Tibial artery (tissue), 4 donors: ENCODE measurements around the gene NTN1.

Experiments used
- DNase-seq, 2 donors: peaks; one replicate each; pipeline ENCODE4 v3.0.0-alpha.2; 2019
- H3K27ac ChIP-seq, 2 donors: fragments of 200-600 bp; sonication (generic) in 1 of 2; 1 replicate in 1 of 2; 2 replicates in 1 of 2; pipeline ENCODE4 v1.5.1; 2018 to 2019; ENCODE audit warnings: mild to moderate bottlenecking in 1 of 2
- H3K27me3 ChIP-seq, 2 donors: fragments of 200-600 bp; sonication (generic) in 1 of 2; one replicate each; pipeline versions ENCODE4 v1.5.1 to v1.6.0; 2016 to 2019
- H3K36me3 ChIP-seq, 3 donors: fragments of 200-600 bp; sonication (generic) in 2 of 3; one replicate each; pipeline ENCODE4 v1.5.1; 2016 to 2019; ENCODE audit warnings: mild to moderate bottlenecking in 2 of 3
- H3K4me1 ChIP-seq, 4 donors: fragments of 200-600 bp; sonication (generic) in 2 of 4; 1 replicate in 3 of 4; 2 replicates in 1 of 4; pipeline ENCODE4 v1.5.1; 2016 to 2019
- H3K4me3 ChIP-seq, 2 donors: fragments of 200-600 bp; sonication (generic) in 1 of 2; 1 replicate in 1 of 2; 2 replicates in 1 of 2; pipeline ENCODE4 v1.5.1; 2018 to 2019; ENCODE audit warnings: mild to moderate bottlenecking in 2 of 2
- H3K9me3 ChIP-seq, 3 donors: fragments of 200-600 bp; sonication (generic) in 1 of 3; one replicate each; pipeline ENCODE4 v1.5.1; 2016 to 2019
- intact Hi-C: fragments of 100-400 bp; cut with DNase I; formaldehyde crosslinking; loops from one replicate; pipeline ENCODE4 v1.15.0; 2023; ENCODE audit warnings: low total_unique reads
- TF ChIP-seq, protein P1 (sequence below), 2 experiments: fragments of 200-600 bp in 1 of 2; fragments of 450-650 bp in 1 of 2; IDR thresholded peaks; one replicate each; pipeline ENCODE4 v1.5.1; 2017 to 2019; ENCODE audit warnings: antibody characterized with exemption in 2 of 2, mild to moderate bottlenecking in 1 of 2, moderate library complexity in 1 of 2

Gene NTN1

DNA sequence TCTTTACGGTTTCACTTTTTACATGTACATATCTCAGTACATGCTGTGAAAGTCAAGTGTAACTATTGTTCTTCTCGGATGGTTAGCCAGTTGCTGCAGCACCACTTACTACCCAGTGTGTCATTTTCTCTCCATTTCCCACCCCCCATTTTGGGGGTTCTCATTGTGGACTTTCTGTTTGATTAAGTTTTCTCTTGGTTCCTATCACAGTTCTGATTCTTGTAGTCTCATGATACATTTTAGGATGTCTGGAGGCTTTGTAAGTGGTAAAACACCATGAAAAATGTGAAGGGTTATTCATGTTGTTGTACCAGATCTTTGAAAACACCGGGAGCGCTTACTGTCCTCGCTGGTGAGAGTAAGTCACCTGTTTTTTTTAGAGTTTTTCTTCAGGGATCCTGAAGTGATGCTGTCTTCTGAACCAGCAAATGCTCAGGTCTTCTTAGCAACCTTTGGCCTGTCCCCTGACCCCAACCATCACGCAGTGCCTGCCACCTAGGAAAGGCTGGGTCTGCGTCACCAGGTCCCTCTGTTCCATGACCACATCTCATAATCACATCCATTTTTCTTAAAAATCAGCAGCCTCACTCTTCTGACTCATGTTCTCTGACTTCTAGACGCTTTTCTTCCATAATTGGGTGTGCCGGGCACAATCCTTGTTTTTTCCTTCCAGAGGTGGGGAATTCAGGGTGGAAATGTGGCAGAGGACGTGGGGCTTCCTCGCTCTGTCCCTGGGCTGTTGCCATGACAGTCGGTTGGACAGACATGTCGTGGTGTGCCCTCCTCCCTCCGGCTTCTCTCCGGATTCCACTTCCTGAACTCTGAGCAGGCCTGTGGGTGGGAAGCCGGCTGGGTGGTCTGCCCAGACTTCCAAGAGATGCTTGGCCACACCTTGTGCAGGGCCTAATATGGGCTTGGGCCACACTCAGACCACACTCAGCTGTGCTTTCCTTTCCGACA, 102.6 kb downstream of the NTN1 start:
- Histone ChIP-seq H3K27me3 (no peaks in the 10 kb centered on the region), H3K4me3 (no peak overlapping the region), H3K9me3 (no peaks in the 10 kb centered on the region), H3K36me3 (no peaks in the 10 kb centered on the region), H3K27ac (peak overlapping the region; percentile 21 to 40), H3K4me1 (peaks cover 0 to 23% (median 2%) of the 10 kb centered on the region in 4 donors)
- TF ChIP-seq, protein P1, sequence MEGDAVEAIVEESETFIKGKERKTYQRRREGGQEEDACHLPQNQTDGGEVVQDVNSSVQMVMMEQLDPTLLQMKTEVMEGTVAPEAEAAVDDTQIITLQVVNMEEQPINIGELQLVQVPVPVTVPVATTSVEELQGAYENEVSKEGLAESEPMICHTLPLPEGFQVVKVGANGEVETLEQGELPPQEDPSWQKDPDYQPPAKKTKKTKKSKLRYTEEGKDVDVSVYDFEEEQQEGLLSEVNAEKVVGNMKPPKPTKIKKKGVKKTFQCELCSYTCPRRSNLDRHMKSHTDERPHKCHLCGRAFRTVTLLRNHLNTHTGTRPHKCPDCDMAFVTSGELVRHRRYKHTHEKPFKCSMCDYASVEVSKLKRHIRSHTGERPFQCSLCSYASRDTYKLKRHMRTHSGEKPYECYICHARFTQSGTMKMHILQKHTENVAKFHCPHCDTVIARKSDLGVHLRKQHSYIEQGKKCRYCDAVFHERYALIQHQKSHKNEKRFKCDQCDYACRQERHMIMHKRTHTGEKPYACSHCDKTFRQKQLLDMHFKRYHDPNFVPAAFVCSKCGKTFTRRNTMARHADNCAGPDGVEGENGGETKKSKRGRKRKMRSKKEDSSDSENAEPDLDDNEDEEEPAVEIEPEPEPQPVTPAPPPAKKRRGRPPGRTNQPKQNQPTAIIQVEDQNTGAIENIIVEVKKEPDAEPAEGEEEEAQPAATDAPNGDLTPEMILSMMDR (IDR thresholded peaks at IDR 0.05) = no peak
- intact Hi-C loops = no loop called here
- DNase-seq = peak in 1 of 2 donors; percentile 70

GRCh38 chr17:9124554-9124935, 103.2 kb downstream of the NTN1 start:
- intact Hi-C loops = no loop called here
- Histone ChIP-seq H3K36me3 (no peaks in the 10 kb centered on the region), H3K4me1 (peaks cover 0 to 23% (median 2%) of the 10 kb centered on the region in 4 donors), H3K4me3 (no peak overlapping the region), H3K9me3 (no peaks in the 10 kb centered on the region), H3K27ac (peak overlapping the region; percentile 21 to 40), H3K27me3 (no peaks in the 10 kb centered on the region)
- DNase-seq = no peak
- TF ChIP-seq, protein P1 (IDR thresholded peaks at IDR 0.05) = no peak

DNA sequence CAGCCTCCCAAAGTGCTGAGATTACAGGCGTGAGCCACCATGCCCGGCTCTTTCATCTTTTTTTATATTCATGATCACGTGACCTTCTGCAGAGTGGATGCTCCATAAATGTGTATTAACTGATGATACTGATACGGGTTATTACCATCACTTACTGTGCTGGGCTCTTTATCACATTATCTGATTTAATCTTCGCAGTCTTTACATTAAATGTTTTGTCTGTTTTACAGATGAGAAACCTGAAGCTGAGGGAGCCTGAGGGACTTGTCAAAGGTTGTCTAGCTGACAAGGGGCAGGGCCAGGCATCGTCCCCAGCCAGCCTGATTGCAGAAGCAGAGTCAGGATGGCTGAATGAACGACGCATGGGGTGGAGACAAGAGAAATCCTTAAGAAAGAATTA, 104.4 kb downstream of the NTN1 start:
- H3K36me3 ChIP-seq = no peaks in the 10 kb centered on the region
- TF ChIP-seq, protein P1 (IDR thresholded peaks at IDR 0.05) = no peak
- H3K9me3 ChIP-seq = no peaks in the 10 kb centered on the region

DNA sequence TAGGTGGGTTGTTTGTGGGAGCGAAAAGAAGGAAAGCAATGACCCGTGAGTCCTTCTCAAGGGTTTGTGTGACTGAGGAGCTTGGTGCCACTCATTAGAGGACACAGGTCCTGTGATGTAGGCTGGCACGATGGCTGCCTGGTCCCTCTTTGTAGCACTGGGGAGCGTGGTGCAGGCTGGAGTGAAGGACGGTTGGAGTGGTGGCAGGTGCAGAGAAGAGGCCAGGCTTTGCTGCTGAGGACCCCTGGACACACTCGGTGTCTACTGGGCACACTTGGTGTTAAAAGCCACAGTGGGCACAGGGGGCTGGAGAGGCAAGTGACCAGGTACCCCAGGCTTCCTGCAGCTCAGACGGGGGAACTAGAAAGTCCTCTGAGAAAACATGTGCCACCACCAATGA, 106.0 kb downstream of the NTN1 start:
- Histone ChIP-seq H3K27ac (no peak overlapping the region), H3K4me3 (no peak overlapping the region), H3K27me3 (no peaks in the 10 kb centered on the region), H3K9me3 (no peaks in the 10 kb centered on the region), H3K4me1 (peaks cover 0 to 13% (median 2%) of the 10 kb centered on the region in 4 donors), H3K36me3 (no peaks in the 10 kb centered on the region)
- intact Hi-C loops = loop anchor here (5.0 kb wide), 1 partner anchor 975 kb away; no protein-coding TSS in a partner anchor
- DNase-seq = no peak
- TF ChIP-seq, protein P1 (IDR thresholded peaks at IDR 0.05) = no peak

More for the DNA sequence above, 104.4 kb downstream of the NTN1 start:
- no peak for DNase-seq
- H3K4me3 ChIP-seq = no peak overlapping the region
- intact Hi-C loops = loop anchor here (5.0 kb wide), 1 partner anchor 977 kb away; no protein-coding TSS in a partner anchor
- H3K4me1 ChIP-seq = peaks cover 0 to 23% (median 2%) of the 10 kb centered on the region in 4 donors
- H3K27me3 ChIP-seq = no peaks in the 10 kb centered on the region
- no peak overlapping the region for H3K27ac ChIP-seq

GRCh38 chr17:9131371-9131770, 110.1 kb downstream of the NTN1 start:
- DNase-seq = no peak
- H3K27me3 ChIP-seq = no peaks in the 10 kb centered on the region
- TF ChIP-seq, protein P1 (IDR thresholded peaks at IDR 0.05) = no peak
- intact Hi-C loops = no loop called here
- no peak overlapping the region for H3K27ac ChIP-seq
- H3K9me3 ChIP-seq = no peaks in the 10 kb centered on the region
- H3K36me3 ChIP-seq = no peaks in the 10 kb centered on the region
- H3K4me3 ChIP-seq = no peak overlapping the region
- H3K4me1 ChIP-seq = no peaks in the 10 kb centered on the region
